Measurements from ENCODE around the gene CCDC88A. TPM values are rescaled to one million over a fixed set of nuclear protein-coding genes. Genes with fewer than 3 reads are reported as not detected.

The CCDC88A gene
- total RNA-seq, 6 experiments from 2014 or later: 39.7 to 62.5 (median 45.7) TPM

DNA sequence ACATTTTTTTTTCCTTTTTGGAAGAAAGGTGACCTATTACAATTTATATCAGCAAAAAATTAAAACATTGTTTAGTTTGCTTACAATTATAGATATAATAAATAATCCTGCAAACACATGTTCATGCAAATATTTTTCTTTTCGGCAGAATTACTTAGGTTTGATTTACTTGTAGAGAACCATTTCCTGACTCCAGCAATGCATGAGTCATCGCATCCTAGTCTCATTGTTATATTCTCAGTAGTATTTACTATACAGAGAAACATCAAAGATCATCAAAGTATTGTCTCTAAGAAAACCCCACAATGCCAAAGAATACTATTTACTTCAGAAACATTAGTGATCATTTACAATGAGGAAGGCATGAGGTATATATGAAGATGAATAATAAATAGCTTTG is 110.2 kb downstream of the CCDC88A start:
- peaks cover 35% of the 10 kb centered on the region for H3K4me1 Mint-ChIP-seq (ENCODE audit: low read depth)
- no peaks in the 10 kb centered on the region for H3K27me3 Mint-ChIP-seq (ENCODE audit: insufficient read depth)
- no peak overlapping the region for H3K27ac Mint-ChIP-seq
- 0 out of 2 replicates have a peak, but pooled peaks cover 7% of the 10 kb centered on the region for H3K36me3 Mint-ChIP-seq (ENCODE audit: low read depth)
- no peaks in the 10 kb centered on the region for H3K9me3 Mint-ChIP-seq
- DNase-seq: peak; percentile 42
- no peak overlapping the region for H3K4me3 Mint-ChIP-seq
- TF ChIP-seq, protein P1, sequence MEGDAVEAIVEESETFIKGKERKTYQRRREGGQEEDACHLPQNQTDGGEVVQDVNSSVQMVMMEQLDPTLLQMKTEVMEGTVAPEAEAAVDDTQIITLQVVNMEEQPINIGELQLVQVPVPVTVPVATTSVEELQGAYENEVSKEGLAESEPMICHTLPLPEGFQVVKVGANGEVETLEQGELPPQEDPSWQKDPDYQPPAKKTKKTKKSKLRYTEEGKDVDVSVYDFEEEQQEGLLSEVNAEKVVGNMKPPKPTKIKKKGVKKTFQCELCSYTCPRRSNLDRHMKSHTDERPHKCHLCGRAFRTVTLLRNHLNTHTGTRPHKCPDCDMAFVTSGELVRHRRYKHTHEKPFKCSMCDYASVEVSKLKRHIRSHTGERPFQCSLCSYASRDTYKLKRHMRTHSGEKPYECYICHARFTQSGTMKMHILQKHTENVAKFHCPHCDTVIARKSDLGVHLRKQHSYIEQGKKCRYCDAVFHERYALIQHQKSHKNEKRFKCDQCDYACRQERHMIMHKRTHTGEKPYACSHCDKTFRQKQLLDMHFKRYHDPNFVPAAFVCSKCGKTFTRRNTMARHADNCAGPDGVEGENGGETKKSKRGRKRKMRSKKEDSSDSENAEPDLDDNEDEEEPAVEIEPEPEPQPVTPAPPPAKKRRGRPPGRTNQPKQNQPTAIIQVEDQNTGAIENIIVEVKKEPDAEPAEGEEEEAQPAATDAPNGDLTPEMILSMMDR (IDR thresholded peaks at IDR 0.05): no peak

DNA sequence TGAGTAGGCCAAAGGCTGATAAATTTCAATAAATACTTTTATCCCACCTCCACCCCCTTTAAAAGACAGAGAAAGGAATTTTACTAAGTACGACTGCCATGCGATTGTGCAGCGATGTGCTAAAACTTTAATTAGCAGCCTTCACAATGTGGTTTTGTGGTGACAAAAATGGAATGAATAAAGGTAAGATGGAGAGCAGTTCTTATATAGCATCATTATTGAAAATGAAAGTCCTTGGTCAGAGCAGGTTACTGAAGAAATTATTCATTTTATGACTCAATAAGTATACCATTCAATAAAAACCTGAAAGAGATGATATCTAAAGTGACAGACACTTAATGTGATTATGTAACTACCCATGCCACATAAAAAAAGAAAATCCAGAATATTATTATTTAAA is 117.4 kb downstream of the CCDC88A start:
- Mint-ChIP-seq H3K9me3 (no peaks in the 10 kb centered on the region), H3K4me1 (ENCODE audit: low read depth) (no peaks in the 10 kb centered on the region)
- TF ChIP-seq, protein P1 (IDR thresholded peaks at IDR 0.05): no peak

DNA sequence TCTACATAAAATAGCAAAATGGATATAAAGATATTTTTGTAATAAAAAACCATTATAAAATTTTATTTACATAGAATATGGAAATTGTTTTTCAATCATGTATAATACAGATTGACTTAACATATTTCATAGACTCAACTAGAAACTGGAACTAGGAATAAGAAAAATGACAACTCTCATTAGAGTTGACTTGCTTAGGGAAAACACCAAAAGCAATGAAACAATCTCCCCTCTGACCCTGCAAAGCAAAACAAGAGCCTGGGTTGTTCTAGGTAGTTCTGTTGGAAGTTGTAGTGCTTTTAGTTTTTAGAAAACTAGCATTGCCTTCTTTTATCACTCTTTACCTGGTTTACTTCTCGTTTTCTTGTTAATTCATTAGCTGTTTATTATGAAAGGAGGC is 118.4 kb downstream of the CCDC88A start:
- no peaks in the 10 kb centered on the region for H3K4me1 Mint-ChIP-seq (ENCODE audit: low read depth)
- no peak for DNase-seq
- no peaks in the 10 kb centered on the region for H3K27me3 Mint-ChIP-seq (ENCODE audit: insufficient read depth)
- TF ChIP-seq, protein P1 (IDR thresholded peaks at IDR 0.05): no peak
- H3K4me3 Mint-ChIP-seq: no peak overlapping the region
- no peaks in the 10 kb centered on the region for H3K9me3 Mint-ChIP-seq
- H3K27ac Mint-ChIP-seq: no peak overlapping the region
- 0 out of 2 replicates have a peak, but pooled peaks cover 1% of the 10 kb centered on the region for H3K36me3 Mint-ChIP-seq (ENCODE audit: low read depth)

More for the DNA sequence above, 117.4 kb downstream of the CCDC88A start:
- Mint-ChIP-seq H3K36me3 (ENCODE audit: low read depth) (no peaks in the 10 kb centered on the region), H3K27me3 (ENCODE audit: insufficient read depth) (no peaks in the 10 kb centered on the region), H3K27ac (no peak overlapping the region), H3K4me3 (no peak overlapping the region)
- DNase-seq: no peak

DNA sequence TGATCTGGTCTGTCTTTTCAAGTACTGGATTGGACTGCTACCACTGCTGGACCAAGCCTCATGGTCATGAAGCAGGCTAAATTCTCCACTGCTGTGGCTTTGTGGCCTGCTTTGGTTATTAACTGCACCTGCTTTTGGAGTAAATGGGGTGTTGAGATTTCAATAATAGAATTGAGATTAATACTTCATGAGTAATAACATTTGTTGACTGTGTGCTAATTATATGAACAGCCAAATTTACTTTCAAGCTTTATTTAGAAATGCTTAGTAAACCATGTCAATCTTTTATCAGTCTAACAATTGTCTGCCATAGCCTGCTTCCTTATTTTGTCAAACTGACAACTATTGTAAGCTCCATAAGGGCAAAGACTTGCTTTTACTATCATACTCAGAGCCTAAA is 123.3 kb downstream of the CCDC88A start:
- Mint-ChIP-seq H3K27me3 (ENCODE audit: insufficient read depth) (no peaks in the 10 kb centered on the region), H3K27ac (no peak overlapping the region), H3K9me3 (no peaks in the 10 kb centered on the region), H3K4me3 (no peak overlapping the region), H3K4me1 (ENCODE audit: low read depth) (peaks cover 7% of the 10 kb centered on the region; the same call in 1 of the 2 replicates), H3K36me3 (ENCODE audit: low read depth) (0 out of 2 replicates have a peak, but pooled peaks cover 5% of the 10 kb centered on the region)
- DNase-seq: no peak
- TF ChIP-seq, protein P1 (IDR thresholded peaks at IDR 0.05): no peak

DNA sequence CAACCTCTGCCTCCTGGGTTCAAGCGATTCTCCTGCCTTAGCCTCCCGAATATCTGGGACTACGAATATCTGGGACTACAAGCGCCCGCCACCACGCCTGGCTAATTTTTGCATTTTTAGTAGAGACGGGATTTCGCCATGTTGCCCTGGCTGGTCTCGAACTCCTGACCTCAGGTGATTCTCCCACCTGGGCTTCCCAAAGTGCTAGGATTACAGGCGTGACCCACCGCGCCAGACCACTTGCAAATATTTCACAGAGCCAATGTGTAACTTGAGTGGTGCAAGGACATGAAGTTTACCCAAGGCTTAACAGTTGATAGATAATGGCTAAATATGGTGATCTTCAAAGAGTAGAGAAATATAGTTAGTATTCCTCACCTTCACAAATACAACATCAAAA is 136.6 kb downstream of the CCDC88A start:
- Mint-ChIP-seq H3K27ac (no peak overlapping the region), H3K27me3 (ENCODE audit: insufficient read depth) (peaks cover 2% of the 10 kb centered on the region), H3K4me1 (ENCODE audit: low read depth) (peaks cover 27% of the 10 kb centered on the region), H3K9me3 (no peaks in the 10 kb centered on the region), H3K4me3 (peak overlapping the region; percentile 14), H3K36me3 (ENCODE audit: low read depth) (peaks cover 12% of the 10 kb centered on the region)
- no peak for DNase-seq
- TF ChIP-seq, protein P1 (IDR thresholded peaks at IDR 0.05): no peak

All from HFFc6 (cell line).